ENCODE measurements around the gene MAST4.

DNA sequence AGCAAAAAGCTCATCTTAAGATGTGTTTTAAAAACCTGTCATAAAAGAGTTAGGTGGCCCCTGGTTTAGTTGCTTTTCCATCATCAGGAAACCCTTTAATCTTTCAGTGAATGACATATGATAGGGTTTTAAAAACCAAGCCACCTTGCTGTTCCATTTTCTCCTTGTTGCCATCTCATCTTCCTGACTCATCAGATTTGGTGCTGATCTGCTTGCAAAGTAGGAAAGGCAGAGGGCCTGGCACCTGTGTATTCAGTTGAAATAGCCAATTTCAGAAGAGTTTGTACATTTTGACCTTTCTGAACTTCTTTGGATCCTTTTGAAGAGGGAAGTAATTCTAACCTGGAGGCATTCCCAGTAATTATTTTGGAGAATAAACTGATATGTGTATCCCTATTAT is 327.7 kb downstream of the MAST4 start:
- TF ChIP-seq, protein P1, sequence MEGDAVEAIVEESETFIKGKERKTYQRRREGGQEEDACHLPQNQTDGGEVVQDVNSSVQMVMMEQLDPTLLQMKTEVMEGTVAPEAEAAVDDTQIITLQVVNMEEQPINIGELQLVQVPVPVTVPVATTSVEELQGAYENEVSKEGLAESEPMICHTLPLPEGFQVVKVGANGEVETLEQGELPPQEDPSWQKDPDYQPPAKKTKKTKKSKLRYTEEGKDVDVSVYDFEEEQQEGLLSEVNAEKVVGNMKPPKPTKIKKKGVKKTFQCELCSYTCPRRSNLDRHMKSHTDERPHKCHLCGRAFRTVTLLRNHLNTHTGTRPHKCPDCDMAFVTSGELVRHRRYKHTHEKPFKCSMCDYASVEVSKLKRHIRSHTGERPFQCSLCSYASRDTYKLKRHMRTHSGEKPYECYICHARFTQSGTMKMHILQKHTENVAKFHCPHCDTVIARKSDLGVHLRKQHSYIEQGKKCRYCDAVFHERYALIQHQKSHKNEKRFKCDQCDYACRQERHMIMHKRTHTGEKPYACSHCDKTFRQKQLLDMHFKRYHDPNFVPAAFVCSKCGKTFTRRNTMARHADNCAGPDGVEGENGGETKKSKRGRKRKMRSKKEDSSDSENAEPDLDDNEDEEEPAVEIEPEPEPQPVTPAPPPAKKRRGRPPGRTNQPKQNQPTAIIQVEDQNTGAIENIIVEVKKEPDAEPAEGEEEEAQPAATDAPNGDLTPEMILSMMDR (IDR thresholded peaks at IDR 0.05), result no peak
- TF ChIP-seq POLR2A (IDR thresholded peaks at IDR 0.05), result no peak

Measured in esophagus squamous epithelium (tissue), 4 donors.